ENCODE results near the gene C15orf40. TPM values are rescaled to one million over a fixed set of nuclear protein-coding genes. Genes with fewer than 3 reads are reported as not detected.
"Not testable (repeated sequence)": the region's sequence is repeated elsewhere in the genome, so short reads cannot be mapped to it uniquely, and the experiment has no call there.

Gene C15orf40
- total RNA-seq, 1 experiment from 2014 or later = 27.5 TPM

- no peak for TF ChIP-seq STAT6 (CRISPR knock-in tag; conservative IDR thresholded peaks at IDR 0.05; ENCODE audit: low read depth)
- TF ChIP-seq TEAD4 (CRISPR knock-in tag; IDR thresholded peaks at IDR 0.05) = no peak
Measured at GRCh38 chr15:83036253-83036652, 24.8 kb upstream of the C15orf40 start (continued).

GRCh38 chr15:83031234-83031633, 19.8 kb upstream of the C15orf40 start:
- H3K4me1 Mint-ChIP-seq; H3K27me3 Mint-ChIP-seq (ENCODE audit: low read depth); CTCF ChIA-PET; ATAC-seq; H3K4me3 Mint-ChIP-seq; H3K27ac Mint-ChIP-seq; DNase-seq (ENCODE audit: low spot score); POLR2A ChIA-PET: not testable (repeated sequence)
- Mint-ChIP-seq H3K36me3 (peaks cover 54% of the 10 kb centered on the region), H3K9me3 (peaks cover 12% of the 10 kb centered on the region)

GRCh38 chr15:83030021-83030420, 18.6 kb upstream of the C15orf40 start:
- no peak for DNase-seq (ENCODE audit: low spot score)
- Mint-ChIP-seq H3K27ac (no peak overlapping the region), H3K36me3 (peaks cover 54% of the 10 kb centered on the region), H3K4me1 (no peaks in the 10 kb centered on the region), H3K27me3 (ENCODE audit: low read depth) (no peaks in the 10 kb centered on the region), H3K9me3 (peaks cover 12% of the 10 kb centered on the region), H3K4me3 (no peak overlapping the region)
- no peak for ATAC-seq
- ChIA-PET POLR2A (no interaction called here), CTCF (no interaction called here)
- TF ChIP-seq KAT7 (CRISPR knock-in tag; IDR thresholded peaks at IDR 0.05; ENCODE audit: borderline replicate concordance) (no peak), GTF2I (CRISPR knock-in tag; conservative IDR thresholded peaks at IDR 0.05) (no peak), SMAD3 (CRISPR knock-in tag; IDR thresholded peaks at IDR 0.05; ENCODE audit: borderline replicate concordance) (no peak), PRDM15 (CRISPR knock-in tag; IDR thresholded peaks at IDR 0.05) (no peak)
- TF ChIP-seq, protein P1, sequence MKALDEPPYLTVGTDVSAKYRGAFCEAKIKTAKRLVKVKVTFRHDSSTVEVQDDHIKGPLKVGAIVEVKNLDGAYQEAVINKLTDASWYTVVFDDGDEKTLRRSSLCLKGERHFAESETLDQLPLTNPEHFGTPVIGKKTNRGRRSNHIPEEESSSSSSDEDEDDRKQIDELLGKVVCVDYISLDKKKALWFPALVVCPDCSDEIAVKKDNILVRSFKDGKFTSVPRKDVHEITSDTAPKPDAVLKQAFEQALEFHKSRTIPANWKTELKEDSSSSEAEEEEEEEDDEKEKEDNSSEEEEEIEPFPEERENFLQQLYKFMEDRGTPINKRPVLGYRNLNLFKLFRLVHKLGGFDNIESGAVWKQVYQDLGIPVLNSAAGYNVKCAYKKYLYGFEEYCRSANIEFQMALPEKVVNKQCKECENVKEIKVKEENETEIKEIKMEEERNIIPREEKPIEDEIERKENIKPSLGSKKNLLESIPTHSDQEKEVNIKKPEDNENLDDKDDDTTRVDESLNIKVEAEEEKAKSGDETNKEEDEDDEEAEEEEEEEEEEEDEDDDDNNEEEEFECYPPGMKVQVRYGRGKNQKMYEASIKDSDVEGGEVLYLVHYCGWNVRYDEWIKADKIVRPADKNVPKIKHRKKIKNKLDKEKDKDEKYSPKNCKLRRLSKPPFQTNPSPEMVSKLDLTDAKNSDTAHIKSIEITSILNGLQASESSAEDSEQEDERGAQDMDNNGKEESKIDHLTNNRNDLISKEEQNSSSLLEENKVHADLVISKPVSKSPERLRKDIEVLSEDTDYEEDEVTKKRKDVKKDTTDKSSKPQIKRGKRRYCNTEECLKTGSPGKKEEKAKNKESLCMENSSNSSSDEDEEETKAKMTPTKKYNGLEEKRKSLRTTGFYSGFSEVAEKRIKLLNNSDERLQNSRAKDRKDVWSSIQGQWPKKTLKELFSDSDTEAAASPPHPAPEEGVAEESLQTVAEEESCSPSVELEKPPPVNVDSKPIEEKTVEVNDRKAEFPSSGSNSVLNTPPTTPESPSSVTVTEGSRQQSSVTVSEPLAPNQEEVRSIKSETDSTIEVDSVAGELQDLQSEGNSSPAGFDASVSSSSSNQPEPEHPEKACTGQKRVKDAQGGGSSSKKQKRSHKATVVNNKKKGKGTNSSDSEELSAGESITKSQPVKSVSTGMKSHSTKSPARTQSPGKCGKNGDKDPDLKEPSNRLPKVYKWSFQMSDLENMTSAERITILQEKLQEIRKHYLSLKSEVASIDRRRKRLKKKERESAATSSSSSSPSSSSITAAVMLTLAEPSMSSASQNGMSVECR (CRISPR knock-in tag; IDR thresholded peaks at IDR 0.05; ENCODE audit: borderline replicate concordance) = no peak
- TF ChIP-seq, protein P2, sequence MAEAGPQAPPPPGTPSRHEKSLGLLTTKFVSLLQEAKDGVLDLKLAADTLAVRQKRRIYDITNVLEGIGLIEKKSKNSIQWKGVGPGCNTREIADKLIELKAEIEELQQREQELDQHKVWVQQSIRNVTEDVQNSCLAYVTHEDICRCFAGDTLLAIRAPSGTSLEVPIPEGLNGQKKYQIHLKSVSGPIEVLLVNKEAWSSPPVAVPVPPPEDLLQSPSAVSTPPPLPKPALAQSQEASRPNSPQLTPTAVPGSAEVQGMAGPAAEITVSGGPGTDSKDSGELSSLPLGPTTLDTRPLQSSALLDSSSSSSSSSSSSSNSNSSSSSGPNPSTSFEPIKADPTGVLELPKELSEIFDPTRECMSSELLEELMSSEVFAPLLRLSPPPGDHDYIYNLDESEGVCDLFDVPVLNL (CRISPR knock-in tag; IDR thresholded peaks at IDR 0.05; ENCODE audit: borderline replicate concordance, low read depth) = no peak
- TF ChIP-seq, protein P3, sequence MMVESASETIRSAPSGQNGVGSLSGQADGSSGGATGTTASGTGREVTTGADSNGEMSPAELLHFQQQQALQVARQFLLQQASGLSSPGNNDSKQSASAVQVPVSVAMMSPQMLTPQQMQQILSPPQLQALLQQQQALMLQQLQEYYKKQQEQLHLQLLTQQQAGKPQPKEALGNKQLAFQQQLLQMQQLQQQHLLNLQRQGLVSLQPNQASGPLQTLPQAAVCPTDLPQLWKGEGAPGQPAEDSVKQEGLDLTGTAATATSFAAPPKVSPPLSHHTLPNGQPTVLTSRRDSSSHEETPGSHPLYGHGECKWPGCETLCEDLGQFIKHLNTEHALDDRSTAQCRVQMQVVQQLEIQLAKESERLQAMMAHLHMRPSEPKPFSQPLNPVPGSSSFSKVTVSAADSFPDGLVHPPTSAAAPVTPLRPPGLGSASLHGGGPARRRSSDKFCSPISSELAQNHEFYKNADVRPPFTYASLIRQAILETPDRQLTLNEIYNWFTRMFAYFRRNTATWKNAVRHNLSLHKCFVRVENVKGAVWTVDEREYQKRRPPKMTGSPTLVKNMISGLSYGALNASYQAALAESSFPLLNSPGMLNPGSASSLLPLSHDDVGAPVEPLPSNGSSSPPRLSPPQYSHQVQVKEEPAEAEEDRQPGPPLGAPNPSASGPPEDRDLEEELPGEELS (CRISPR knock-in tag; IDR thresholded peaks at IDR 0.05) = no peak
- TF ChIP-seq, protein P4, sequence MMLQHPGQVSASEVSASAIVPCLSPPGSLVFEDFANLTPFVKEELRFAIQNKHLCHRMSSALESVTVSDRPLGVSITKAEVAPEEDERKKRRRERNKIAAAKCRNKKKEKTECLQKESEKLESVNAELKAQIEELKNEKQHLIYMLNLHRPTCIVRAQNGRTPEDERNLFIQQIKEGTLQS (CRISPR knock-in tag; conservative IDR thresholded peaks at IDR 0.05) = no peak
- TF ChIP-seq, protein P5, sequence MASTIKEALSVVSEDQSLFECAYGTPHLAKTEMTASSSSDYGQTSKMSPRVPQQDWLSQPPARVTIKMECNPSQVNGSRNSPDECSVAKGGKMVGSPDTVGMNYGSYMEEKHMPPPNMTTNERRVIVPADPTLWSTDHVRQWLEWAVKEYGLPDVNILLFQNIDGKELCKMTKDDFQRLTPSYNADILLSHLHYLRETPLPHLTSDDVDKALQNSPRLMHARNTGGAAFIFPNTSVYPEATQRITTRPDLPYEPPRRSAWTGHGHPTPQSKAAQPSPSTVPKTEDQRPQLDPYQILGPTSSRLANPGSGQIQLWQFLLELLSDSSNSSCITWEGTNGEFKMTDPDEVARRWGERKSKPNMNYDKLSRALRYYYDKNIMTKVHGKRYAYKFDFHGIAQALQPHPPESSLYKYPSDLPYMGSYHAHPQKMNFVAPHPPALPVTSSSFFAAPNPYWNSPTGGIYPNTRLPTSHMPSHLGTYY (CRISPR knock-in tag; IDR thresholded peaks at IDR 0.05) = no peak
- TF ChIP-seq, protein P6, sequence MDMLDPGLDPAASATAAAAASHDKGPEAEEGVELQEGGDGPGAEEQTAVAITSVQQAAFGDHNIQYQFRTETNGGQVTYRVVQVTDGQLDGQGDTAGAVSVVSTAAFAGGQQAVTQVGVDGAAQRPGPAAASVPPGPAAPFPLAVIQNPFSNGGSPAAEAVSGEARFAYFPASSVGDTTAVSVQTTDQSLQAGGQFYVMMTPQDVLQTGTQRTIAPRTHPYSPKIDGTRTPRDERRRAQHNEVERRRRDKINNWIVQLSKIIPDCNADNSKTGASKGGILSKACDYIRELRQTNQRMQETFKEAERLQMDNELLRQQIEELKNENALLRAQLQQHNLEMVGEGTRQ (CRISPR knock-in tag; IDR thresholded peaks at IDR 0.05) = no peak
- TF ChIP-seq, protein P7, sequence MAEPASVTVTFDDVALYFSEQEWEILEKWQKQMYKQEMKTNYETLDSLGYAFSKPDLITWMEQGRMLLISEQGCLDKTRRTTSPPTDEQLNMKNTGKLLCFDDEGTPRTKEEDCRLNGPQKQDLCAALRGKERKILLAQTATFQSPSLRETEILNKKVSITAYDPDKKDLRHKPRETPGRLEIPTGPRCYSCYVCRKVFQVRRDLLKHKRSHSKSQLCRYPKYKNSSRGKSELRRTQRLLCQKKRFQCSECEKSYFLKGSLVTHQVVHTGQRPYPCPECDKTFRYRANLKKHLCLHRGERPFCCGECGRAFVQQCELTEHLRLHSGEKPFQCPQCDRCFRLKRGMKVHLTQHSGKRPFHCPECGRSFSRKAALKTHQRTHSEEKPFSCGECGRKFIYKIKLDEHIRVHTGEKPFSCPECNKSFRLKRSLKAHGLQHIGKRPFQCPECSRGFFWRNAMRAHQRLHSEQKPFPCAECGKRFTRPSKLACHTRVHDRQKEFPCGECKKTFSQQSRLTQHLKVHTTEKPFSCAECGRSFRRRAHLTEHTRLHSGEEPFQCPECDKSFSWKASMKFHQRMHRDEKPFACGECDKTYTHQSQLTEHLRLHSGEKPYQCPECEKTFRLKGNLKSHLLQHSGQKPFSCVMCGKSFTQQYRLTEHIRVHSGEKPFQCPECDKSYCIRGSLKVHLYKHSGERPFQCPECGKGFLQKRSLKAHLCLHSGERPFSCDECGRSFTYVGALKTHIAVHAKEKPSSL (CRISPR knock-in tag; conservative IDR thresholded peaks at IDR 0.05) = no peak

All from WTC11 (cell line).